HG03457 (cell line): ENCODE results near the gene GMPS.
"Not testable (repeated sequence)": the region's sequence is repeated elsewhere in the genome, so short reads cannot be mapped to it uniquely, and the experiment has no call there.

ENCODE experiments used
- ATAC-seq: cut with Tn5 transposase; IDR thresholded peaks from one replicate; pipeline ENCODE4 v1.9.1; 2021; ENCODE audit warnings: moderate number of reproducible peaks; ENCODE audit not compliant: unreplicated experiment

GMPS gene

GRCh38 chr3:155871746-155872158, 1.3 kb downstream of the GMPS start:
- no peak for ATAC-seq

- no peak for ATAC-seq
These were observed 2.6 kb downstream of the GMPS start for GRCh38 chr3:155872904-155873646.

DNA sequence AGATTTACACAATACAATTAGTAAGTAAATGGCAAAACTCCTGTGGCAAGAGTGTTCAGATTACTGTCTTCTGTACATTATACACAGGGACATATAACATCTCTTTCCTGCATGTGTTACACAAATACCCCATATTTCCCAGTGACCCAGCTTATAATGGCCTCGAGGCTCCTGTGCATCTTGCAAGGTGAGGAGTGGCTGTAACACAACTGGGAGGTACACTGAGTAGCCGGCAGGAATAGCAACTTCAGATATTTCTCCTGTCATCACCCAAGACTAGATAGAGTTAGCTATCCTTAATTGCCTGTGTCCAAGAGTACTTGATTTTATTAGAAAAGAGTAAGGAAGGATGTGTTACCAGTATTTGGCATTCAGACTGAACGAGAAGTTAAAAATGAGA, 5.6 kb downstream of the GMPS start:
- no peak for ATAC-seq

DNA sequence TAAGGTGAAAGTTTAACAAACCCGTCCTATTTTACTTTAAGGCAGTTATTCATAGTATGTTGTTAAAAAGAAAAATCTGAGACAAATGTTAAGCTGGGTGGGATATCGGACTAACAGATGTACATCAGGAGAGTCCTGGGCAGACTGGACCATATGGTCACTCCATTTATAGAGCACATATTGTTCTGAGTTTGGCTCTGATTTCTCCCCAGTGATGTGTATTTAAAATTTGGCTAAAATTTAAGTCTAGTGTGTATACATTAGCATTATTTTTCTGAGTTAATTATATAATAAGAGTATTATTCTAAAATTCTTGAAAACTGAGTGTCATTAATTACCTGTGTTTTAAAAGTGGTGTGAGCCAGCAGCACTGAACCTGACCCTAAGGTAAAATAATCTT, 6.1 kb downstream of the GMPS start:
- no peak for ATAC-seq

DNA sequence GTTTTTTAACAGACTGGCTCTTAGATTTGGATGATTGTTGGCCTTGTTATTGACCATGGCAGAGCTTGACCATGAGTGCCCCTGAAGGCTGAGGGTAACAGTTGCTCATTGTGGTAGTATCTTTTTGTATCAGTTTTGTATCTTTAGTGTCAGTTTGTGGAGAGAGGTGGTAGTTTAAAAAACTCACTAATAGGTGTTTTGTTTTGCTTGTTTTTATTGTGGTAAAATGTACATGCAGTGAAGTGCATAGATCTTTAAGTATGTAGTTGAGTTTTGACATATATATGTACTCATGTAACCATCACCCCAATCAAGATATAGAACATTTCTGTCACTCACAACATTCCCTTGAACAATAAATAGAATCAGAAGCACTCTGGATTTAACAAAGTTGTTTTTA, 9.8 kb downstream of the GMPS start:
- ATAC-seq: no peak

GRCh38 chr3:155884292-155884691, 13.8 kb downstream of the GMPS start:
- ATAC-seq: no peak

DNA sequence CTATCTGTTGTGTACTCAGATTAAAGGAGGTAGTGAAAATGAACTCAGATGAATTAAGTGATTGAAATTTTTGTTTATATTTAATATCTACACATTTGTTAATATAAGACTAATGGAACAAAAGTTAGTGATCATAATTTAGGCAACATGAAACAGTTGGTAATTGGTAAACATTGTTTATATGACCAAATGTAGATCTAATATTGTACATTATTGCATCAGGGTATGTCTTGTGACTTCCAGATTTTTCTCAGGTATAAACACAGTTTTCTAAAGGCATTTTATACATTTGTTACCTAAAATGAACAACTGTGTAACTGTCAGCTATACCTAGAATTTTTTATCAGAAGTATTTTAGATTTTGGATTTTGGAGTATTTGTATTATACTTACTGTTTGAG, 14.8 kb downstream of the GMPS start:
- ATAC-seq: no peak

DNA sequence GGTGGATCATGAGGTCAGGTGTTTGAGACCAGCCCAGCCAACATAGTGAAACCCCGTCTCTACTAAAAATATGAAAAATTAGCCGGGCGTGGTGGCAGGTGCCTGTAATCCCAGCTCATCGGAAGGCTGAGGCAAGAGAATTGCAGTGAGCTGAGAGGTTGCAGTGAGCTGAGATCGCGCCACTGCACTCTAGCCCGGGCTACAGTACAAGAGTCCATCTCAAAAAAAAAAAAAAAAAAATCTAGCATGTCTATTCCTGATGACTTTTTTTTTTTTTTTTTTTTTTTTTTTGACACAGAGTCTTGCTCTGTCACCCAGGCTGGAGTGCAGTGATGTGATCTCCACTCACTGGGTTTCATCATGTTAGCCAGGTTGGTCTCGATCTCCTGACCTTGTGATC, 15.9 kb downstream of the GMPS start:
- not testable (repeated sequence) for ATAC-seq

GRCh38 chr3:155886915-155887314, 16.5 kb downstream of the GMPS start:
- ATAC-seq: no peak

GRCh38 chr3:155889212-155889611, 18.8 kb downstream of the GMPS start:
- no peak for ATAC-seq

DNA sequence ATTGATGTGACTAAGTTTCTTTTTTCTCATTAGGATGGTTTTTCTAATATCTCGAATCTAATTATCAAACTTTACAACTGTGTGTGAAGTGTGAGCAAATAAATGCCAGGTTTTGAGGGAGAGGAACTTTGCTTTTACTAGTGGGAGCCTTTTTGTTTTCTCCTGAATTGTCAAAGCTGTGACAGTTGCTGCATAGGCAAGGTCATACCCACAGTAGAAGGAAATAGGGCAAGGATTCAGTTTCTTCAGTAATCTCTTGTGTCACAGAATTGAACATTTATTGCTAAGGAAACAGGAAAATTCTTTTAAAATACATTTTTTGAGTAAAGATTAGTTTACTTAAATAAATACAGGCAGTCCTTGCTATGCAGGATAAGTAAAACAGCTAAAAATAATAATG, 19.5 kb downstream of the GMPS start:
- no peak for ATAC-seq

GRCh38 chr3:155890671-155891190, 20.3 kb downstream of the GMPS start:
- ATAC-seq: no peak

GRCh38 chr3:155891321-155891720, 20.9 kb downstream of the GMPS start:
- no peak for ATAC-seq

- ATAC-seq: no peak
These were observed 25.0 kb downstream of the GMPS start for GRCh38 chr3:155895379-155895900.

DNA sequence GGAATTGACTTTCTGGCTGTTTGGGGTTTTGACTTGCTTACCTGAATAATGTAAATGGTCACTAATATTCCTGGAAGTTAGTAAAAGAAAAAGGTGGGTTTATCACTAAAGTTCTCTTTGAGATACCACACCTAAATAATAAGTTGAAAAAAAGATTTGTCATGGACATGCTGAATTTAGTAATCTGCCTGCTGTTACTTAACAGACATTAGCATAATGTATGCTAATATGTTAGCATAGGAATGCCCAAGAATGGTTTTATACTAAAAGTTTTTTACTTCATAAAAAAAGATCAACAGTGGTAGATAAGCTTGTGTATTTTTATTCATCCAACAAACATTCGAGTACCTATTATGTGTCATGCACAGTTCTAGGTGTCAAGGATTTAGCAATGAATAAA, 36.5 kb downstream of the GMPS start:
- no peak for ATAC-seq

DNA sequence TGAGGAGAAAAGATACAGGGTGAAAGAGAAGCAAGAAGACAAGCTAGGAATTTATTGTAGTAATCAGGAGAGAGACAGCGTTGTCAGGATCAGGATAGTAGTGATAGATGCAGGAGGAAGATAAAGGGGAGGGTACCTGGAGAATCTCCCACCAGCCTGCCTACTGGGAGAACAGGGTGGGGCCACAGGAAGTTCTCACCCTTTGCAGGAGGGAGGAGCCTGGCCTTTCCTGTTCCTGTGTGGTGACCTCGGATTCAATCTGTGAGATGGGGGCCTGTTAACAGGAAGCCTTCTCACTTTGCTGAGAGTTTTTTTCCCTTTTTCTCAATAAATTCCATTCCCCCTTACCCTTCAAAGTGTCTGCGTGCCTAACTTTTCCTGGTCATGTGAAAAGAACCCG, 37.6 kb downstream of the GMPS start:
- ATAC-seq: no peak

- ATAC-seq: no peak
These were observed 38.2 kb downstream of the GMPS start for GRCh38 chr3:155908605-155909004.

- no peak for ATAC-seq
These were observed 41.6 kb downstream of the GMPS start for GRCh38 chr3:155912090-155912489.

DNA sequence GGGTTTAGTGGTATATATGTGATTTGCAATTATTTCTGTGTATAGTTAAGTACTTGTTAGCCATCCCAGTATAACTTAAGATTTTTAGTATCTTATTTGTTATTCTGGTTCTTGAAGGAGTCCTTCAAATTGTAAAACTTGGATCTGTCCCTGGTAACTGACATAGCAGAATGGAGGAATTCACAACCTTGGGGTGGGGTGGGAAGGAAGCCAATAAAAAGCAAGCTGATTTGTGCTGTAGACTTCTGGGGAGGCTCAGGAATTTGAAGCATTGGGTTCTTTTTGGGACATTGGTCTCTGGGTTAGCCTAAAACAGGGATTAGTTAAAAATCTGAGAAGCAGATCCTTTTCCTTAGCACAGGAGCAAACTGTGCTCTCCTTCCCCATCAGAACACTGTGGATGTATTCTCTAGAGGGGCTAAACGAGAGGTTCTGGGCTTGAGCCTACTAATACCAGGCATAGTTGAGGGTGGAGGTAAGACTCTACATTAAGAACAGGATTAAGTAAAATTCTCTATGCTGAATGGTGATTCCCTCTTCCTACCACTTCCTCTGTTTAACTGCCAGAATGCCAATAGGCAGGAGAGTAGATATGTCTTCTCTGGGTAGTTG, 42.2 kb downstream of the GMPS start:
- ATAC-seq: no peak

DNA sequence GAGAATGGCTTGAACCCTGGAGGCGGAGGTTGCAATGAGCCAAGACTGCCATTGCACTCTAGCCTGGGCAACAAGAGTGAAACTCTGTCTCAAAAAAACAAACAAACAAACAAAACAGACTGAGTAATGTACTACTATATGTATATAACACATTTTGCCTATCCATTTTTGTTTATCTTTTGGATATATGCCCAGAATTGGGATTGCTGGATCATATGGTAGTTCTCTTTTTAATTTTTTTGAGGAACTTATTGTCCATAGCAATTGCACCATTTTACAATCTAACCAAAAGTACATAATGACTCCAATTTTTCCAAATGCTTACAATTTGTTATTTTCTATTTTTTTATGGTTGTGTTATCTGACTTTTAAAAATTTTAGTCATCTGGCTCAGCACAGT, 47.3 kb downstream of the GMPS start:
- ATAC-seq: no peak

DNA sequence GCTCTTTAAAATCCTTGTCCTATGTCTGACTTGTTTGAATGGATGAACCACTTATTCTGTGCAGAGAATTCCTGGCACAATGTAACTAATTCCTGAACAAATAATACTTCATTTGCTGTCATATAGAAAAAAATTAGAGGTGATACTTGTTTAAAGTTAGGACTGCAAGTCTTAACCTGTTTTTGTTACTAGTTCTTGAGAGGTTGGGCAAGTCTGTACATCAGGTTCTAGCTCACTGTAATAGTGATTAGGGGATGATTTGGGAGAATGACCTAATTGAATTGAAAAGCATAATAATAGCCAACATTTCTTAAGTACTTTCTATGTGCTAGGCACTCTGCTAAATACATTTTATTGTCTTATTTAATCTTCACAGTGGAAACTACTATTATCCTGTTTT, 49.3 kb downstream of the GMPS start:
- no peak for ATAC-seq

DNA sequence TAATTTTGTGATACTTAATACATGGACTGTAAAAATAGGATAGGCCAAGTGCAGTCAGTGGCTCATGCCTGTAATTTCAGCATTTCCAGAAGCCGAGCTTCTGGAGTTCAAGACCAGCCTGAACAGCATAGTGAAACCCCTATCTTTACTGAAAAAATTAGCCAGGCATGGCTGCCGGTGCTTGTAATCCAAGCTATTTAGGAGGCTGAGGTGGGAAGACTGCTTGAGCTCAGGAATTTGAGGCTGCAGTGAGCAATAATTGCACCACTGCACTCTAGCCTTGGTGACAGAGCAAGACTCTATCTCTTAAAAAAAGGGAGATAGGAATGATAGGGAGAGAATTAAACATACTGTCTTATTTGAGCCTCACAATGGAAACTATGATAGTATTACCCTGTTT, 51.0 kb downstream of the GMPS start:
- ATAC-seq: no peak
